Neural crest cell (in vitro differentiated cells): ENCODE results near the gene GABRG3. TPM values are rescaled to one million over a fixed set of nuclear protein-coding genes. Genes with fewer than 3 reads are reported as not detected.

ENCODE experiments used
- DNase-seq: peaks from one replicate; pipeline ENCODE4 v3.0.0; 2021; ENCODE audit warnings: low read depth, mixed read lengths, low spot score
- H3K27ac Mint-ChIP-seq: one replicate; pipeline ENCODE4 v1.8.0; 2021; ENCODE audit warnings: mild to moderate bottlenecking, mixed read lengths; ENCODE audit not compliant: unreplicated experiment
- H3K27me3 Mint-ChIP-seq: 2 replicates; pipeline ENCODE4 v1.8.0; 2021; ENCODE audit warnings: low read depth, mild to moderate bottlenecking, mixed read lengths
- H3K36me3 Mint-ChIP-seq: 2 replicates; pipeline ENCODE4 v1.8.0; 2021; ENCODE audit warnings: low read depth, mild to moderate bottlenecking, mixed read lengths
- H3K4me1 Mint-ChIP-seq: 2 replicates; pipeline ENCODE4 v1.8.0; 2021; ENCODE audit warnings: mixed read lengths
- H3K4me3 Mint-ChIP-seq: one replicate; pipeline ENCODE4 v1.8.0; 2021; ENCODE audit warnings: mild to moderate bottlenecking, mixed read lengths
- H3K9me3 Mint-ChIP-seq: 2 replicates; pipeline ENCODE4 v1.8.0; 2021; ENCODE audit warnings: mixed read lengths
- CTCF ChIP-seq: fragments of 200-600 bp; sonication (generic); conservative IDR thresholded peaks from 2 replicates; pipeline ENCODE4 v1.5.0; 2021; ENCODE audit warnings: antibody characterized with exemption, mild to moderate bottlenecking
- total RNA-seq: library from RNA; stranded (reverse); gene quantifications from 2 replicates; pipeline ENCODE4 v1.2.1, GENCODE V29; 2021

GABRG3 gene
- total RNA-seq, 1 donor from 2014 or later, result 4.5 TPM

DNA sequence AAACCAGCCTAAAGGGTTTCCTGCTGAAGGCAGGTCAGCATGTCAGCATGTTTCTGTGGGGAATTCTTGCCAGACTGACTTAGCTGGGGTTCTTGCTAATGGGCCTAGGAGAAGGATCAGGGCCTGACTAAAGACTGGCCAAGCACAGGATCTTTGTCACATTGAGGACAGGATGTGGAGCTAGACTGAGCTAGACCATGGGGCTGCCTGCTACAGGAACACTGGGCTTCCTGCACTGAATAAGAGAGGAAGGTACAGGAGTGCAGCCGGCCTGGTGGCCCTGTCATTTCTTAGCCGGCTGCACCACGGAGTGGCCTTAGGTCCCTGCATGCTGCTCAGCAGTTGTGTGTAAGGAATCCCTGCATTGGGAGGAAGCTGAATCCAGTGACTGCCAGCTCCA, 68.2 kb downstream of the GABRG3 start:
- no peak for TF ChIP-seq CTCF
- Mint-ChIP-seq H3K4me1 (no peaks in the 10 kb centered on the region), H3K36me3 (no peaks in the 10 kb centered on the region), H3K9me3 (no peaks in the 10 kb centered on the region), H3K4me3 (no peak overlapping the region), H3K27ac (no peak overlapping the region), H3K27me3 (no peaks in the 10 kb centered on the region)
- no peak for DNase-seq

DNA sequence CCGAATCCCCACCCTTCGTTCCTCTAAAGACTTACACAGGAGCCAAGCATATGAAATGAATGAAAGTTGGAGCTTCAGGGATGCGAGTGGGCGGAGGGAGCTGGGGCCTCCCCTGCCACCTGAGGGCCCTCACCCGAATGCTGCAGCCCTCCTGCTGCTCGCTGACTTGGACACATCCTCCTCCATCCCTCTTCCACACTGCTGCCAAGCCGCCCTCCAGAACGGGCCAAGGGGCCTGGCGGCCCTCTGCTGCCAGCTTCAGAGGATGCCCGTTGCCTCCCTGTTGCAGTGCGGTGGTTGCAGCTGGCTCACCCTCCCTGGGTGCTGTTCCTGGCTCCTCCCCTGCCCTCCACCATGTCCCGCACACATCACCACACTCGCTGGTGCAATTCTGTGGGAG, 71.2 kb downstream of the GABRG3 start:
- no peak for DNase-seq
- H3K4me1 Mint-ChIP-seq, result no peaks in the 10 kb centered on the region
- H3K27ac Mint-ChIP-seq, result no peak overlapping the region
- no peaks in the 10 kb centered on the region for H3K9me3 Mint-ChIP-seq
- no peak for TF ChIP-seq CTCF
- no peak overlapping the region for H3K4me3 Mint-ChIP-seq
- no peaks in the 10 kb centered on the region for H3K36me3 Mint-ChIP-seq
- H3K27me3 Mint-ChIP-seq, result no peaks in the 10 kb centered on the region

GRCh38 chr15:27042646-27043045, 71.7 kb downstream of the GABRG3 start:
- Mint-ChIP-seq H3K9me3 (no peaks in the 10 kb centered on the region), H3K4me3 (no peak overlapping the region), H3K27ac (no peak overlapping the region), H3K27me3 (no peaks in the 10 kb centered on the region), H3K36me3 (no peaks in the 10 kb centered on the region), H3K4me1 (no peaks in the 10 kb centered on the region)
- no peak for DNase-seq
- TF ChIP-seq CTCF, result no peak

GRCh38 chr15:27043770-27044169, 72.8 kb downstream of the GABRG3 start:
- Mint-ChIP-seq H3K27ac (no peak overlapping the region), H3K4me3 (no peak overlapping the region), H3K36me3 (no peaks in the 10 kb centered on the region), H3K4me1 (no peaks in the 10 kb centered on the region), H3K9me3 (no peaks in the 10 kb centered on the region), H3K27me3 (no peaks in the 10 kb centered on the region)
- no peak for DNase-seq
- TF ChIP-seq CTCF, result no peak

DNA sequence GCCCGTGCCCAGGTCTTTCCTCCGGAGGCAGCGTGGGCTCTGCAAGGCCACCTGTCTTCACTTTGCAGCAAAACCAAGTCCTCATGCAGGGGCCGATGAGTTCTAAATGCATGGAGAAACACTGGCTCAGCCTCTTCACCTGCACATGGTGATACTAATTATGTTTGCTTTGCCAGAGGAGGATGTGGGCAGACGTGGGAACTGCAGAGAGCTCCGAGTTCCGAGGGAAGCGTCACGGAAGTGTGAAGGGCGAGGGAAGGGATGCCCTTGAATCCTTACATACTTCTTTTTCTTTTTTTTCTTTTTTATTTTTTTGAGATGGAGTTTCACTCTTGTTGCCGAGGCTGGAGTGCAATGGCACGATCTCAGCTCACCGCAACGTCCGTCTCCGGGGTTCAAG, 74.8 kb downstream of the GABRG3 start:
- Mint-ChIP-seq H3K27me3 (no peaks in the 10 kb centered on the region), H3K27ac (no peak overlapping the region), H3K36me3 (no peaks in the 10 kb centered on the region), H3K9me3 (no peaks in the 10 kb centered on the region), H3K4me1 (no peaks in the 10 kb centered on the region), H3K4me3 (no peak overlapping the region)
- DNase-seq, result no peak
- no peak for TF ChIP-seq CTCF

DNA sequence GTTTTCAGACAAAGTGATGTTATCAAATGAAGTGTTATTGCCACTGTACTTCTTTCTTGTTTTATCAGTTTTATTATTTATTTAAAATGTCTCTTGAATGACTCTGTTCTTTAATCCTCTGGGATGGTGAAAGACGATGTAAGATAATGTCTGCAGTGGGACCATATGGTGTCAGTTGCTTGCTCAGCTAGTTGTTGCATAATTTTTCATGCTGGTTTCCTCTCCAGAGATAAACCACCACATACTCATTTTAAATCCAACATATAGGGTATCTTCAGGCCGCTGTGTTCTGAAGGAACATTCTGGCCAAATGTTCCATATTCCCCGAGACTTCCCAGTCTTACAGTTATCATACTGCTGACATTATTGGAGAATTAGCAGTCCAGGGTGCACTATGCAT, 75.9 kb downstream of the GABRG3 start:
- Mint-ChIP-seq H3K27me3 (no peaks in the 10 kb centered on the region), H3K4me3 (no peak overlapping the region), H3K9me3 (peaks cover 3% of the 10 kb centered on the region), H3K4me1 (no peaks in the 10 kb centered on the region), H3K36me3 (no peaks in the 10 kb centered on the region), H3K27ac (no peak overlapping the region)
- DNase-seq, result no peak
- TF ChIP-seq CTCF, result no peak
